GM23338 (cell line): ENCODE results near the gene ANKS1B.

Experiments used
- CREB1 ChIP-seq: fragments of 250-450 bp; sonication (Bioruptor Pico); IDR thresholded peaks from 2 replicates; pipeline ENCODE4 v1.5.0; 2020; ENCODE audit warnings: low read depth, mild to moderate bottlenecking, moderate library complexity
- EZH2 ChIP-seq: fragments of 200-600 bp; sonication (generic); IDR thresholded peaks from one replicate; pipeline ENCODE4 v1.8.0; 2017; ENCODE audit warnings: antibody characterized with exemption, mild to moderate bottlenecking, low read depth; ENCODE audit not compliant: unreplicated experiment
- EZH2phosphoT487 ChIP-seq: fragments of 200-600 bp; sonication (generic); IDR thresholded peaks from one replicate; pipeline ENCODE4 v1.8.1; 2018; ENCODE audit warnings: antibody characterized with exemption; ENCODE audit not compliant: unreplicated experiment
- JUNB ChIP-seq: IDR thresholded peaks from one replicate; pipeline ENCODE4 v1.6.1; 2016; ENCODE audit warnings: antibody characterized with exemption; ENCODE audit not compliant: unreplicated experiment
- NANOG ChIP-seq: IDR thresholded peaks from 2 replicates; pipeline ENCODE4 v1.6.1; 2016; ENCODE audit warnings: antibody characterized with exemption, borderline replicate concordance
- POLR2AphosphoS5 ChIP-seq: IDR thresholded peaks from 2 replicates; pipeline ENCODE4 v1.6.1; 2016; ENCODE audit warnings: antibody characterized with exemption, low read depth
- STAT1 ChIP-seq: IDR thresholded peaks from one replicate; pipeline ENCODE4 v1.6.1; 2016; ENCODE audit warnings: antibody characterized with exemption; ENCODE audit not compliant: unreplicated experiment
- ZNF114 ChIP-seq: fragments of 250-450 bp; sonication (Bioruptor Pico); IDR thresholded peaks from 2 replicates; pipeline ENCODE4 v1.5.0; 2020; ENCODE audit warnings: mild to moderate bottlenecking, moderate library complexity
- TF ChIP-seq, protein P1 (sequence below), 2 experiments: fragments of 200-600 bp in 1 of 2; sonication (generic) in 1 of 2; conservative IDR thresholded peaks; 2 replicates each; pipeline versions ENCODE4 v1.5.1 to v1.6.1; 2016 to 2017; ENCODE audit warnings: antibody characterized with exemption in 2 of 2, low read depth in 2 of 2, mild to moderate bottlenecking in 2 of 2, moderate library complexity in 1 of 2
- TF ChIP-seq, protein P2 (sequence below): IDR thresholded peaks from one replicate; pipeline ENCODE4 v1.6.1; 2018; ENCODE audit warnings: antibody characterized with exemption; ENCODE audit not compliant: unreplicated experiment
- TF ChIP-seq, protein P3 (sequence below): fragments of 250-450 bp; sonication (Bioruptor Pico); IDR thresholded peaks from 2 replicates; pipeline ENCODE4 v1.5.0; 2020; ENCODE audit warnings: mild to moderate bottlenecking, moderate library complexity
- TF ChIP-seq, protein P4 (sequence below): IDR thresholded peaks from 2 replicates; pipeline ENCODE4 v1.6.1; 2016; ENCODE audit warnings: antibody characterized with exemption

DNA sequence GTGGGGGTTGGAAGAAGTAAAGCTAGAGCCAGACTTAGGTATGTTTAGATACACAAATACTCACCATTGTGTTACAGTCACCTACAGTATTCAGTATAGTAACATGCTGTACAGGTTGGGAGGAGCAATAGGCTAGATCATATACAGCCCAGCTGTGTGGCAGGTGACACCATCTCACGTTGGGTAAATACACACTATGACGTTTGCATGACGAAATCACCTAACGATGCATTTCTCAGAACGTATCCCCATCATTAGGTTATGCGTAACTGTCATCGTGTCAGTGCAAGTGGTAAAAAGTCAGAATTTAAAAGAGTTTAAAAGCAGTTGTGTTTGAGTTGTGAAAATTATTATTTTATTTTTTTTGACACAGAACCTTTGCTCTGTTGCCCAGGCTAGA is 1172.5 kb downstream of the ANKS1B start:
- no peak for TF ChIP-seq POLR2AphosphoS5
- TF ChIP-seq, protein P1, sequence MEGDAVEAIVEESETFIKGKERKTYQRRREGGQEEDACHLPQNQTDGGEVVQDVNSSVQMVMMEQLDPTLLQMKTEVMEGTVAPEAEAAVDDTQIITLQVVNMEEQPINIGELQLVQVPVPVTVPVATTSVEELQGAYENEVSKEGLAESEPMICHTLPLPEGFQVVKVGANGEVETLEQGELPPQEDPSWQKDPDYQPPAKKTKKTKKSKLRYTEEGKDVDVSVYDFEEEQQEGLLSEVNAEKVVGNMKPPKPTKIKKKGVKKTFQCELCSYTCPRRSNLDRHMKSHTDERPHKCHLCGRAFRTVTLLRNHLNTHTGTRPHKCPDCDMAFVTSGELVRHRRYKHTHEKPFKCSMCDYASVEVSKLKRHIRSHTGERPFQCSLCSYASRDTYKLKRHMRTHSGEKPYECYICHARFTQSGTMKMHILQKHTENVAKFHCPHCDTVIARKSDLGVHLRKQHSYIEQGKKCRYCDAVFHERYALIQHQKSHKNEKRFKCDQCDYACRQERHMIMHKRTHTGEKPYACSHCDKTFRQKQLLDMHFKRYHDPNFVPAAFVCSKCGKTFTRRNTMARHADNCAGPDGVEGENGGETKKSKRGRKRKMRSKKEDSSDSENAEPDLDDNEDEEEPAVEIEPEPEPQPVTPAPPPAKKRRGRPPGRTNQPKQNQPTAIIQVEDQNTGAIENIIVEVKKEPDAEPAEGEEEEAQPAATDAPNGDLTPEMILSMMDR (conservative IDR thresholded peaks at IDR 0.05; ENCODE audit: low read depth in 2 of 2): no peak
- TF ChIP-seq, protein P2, sequence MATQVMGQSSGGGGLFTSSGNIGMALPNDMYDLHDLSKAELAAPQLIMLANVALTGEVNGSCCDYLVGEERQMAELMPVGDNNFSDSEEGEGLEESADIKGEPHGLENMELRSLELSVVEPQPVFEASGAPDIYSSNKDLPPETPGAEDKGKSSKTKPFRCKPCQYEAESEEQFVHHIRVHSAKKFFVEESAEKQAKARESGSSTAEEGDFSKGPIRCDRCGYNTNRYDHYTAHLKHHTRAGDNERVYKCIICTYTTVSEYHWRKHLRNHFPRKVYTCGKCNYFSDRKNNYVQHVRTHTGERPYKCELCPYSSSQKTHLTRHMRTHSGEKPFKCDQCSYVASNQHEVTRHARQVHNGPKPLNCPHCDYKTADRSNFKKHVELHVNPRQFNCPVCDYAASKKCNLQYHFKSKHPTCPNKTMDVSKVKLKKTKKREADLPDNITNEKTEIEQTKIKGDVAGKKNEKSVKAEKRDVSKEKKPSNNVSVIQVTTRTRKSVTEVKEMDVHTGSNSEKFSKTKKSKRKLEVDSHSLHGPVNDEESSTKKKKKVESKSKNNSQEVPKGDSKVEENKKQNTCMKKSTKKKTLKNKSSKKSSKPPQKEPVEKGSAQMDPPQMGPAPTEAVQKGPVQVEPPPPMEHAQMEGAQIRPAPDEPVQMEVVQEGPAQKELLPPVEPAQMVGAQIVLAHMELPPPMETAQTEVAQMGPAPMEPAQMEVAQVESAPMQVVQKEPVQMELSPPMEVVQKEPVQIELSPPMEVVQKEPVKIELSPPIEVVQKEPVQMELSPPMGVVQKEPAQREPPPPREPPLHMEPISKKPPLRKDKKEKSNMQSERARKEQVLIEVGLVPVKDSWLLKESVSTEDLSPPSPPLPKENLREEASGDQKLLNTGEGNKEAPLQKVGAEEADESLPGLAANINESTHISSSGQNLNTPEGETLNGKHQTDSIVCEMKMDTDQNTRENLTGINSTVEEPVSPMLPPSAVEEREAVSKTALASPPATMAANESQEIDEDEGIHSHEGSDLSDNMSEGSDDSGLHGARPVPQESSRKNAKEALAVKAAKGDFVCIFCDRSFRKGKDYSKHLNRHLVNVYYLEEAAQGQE: no peak
- TF ChIP-seq CREB1 (CRISPR knock-in tag): no peak
- TF ChIP-seq STAT1: no peak
- no peak for TF ChIP-seq JUNB
- TF ChIP-seq EZH2phosphoT487: no peak
- no peak for TF ChIP-seq EZH2
- TF ChIP-seq NANOG: no peak
- TF ChIP-seq, protein P3, sequence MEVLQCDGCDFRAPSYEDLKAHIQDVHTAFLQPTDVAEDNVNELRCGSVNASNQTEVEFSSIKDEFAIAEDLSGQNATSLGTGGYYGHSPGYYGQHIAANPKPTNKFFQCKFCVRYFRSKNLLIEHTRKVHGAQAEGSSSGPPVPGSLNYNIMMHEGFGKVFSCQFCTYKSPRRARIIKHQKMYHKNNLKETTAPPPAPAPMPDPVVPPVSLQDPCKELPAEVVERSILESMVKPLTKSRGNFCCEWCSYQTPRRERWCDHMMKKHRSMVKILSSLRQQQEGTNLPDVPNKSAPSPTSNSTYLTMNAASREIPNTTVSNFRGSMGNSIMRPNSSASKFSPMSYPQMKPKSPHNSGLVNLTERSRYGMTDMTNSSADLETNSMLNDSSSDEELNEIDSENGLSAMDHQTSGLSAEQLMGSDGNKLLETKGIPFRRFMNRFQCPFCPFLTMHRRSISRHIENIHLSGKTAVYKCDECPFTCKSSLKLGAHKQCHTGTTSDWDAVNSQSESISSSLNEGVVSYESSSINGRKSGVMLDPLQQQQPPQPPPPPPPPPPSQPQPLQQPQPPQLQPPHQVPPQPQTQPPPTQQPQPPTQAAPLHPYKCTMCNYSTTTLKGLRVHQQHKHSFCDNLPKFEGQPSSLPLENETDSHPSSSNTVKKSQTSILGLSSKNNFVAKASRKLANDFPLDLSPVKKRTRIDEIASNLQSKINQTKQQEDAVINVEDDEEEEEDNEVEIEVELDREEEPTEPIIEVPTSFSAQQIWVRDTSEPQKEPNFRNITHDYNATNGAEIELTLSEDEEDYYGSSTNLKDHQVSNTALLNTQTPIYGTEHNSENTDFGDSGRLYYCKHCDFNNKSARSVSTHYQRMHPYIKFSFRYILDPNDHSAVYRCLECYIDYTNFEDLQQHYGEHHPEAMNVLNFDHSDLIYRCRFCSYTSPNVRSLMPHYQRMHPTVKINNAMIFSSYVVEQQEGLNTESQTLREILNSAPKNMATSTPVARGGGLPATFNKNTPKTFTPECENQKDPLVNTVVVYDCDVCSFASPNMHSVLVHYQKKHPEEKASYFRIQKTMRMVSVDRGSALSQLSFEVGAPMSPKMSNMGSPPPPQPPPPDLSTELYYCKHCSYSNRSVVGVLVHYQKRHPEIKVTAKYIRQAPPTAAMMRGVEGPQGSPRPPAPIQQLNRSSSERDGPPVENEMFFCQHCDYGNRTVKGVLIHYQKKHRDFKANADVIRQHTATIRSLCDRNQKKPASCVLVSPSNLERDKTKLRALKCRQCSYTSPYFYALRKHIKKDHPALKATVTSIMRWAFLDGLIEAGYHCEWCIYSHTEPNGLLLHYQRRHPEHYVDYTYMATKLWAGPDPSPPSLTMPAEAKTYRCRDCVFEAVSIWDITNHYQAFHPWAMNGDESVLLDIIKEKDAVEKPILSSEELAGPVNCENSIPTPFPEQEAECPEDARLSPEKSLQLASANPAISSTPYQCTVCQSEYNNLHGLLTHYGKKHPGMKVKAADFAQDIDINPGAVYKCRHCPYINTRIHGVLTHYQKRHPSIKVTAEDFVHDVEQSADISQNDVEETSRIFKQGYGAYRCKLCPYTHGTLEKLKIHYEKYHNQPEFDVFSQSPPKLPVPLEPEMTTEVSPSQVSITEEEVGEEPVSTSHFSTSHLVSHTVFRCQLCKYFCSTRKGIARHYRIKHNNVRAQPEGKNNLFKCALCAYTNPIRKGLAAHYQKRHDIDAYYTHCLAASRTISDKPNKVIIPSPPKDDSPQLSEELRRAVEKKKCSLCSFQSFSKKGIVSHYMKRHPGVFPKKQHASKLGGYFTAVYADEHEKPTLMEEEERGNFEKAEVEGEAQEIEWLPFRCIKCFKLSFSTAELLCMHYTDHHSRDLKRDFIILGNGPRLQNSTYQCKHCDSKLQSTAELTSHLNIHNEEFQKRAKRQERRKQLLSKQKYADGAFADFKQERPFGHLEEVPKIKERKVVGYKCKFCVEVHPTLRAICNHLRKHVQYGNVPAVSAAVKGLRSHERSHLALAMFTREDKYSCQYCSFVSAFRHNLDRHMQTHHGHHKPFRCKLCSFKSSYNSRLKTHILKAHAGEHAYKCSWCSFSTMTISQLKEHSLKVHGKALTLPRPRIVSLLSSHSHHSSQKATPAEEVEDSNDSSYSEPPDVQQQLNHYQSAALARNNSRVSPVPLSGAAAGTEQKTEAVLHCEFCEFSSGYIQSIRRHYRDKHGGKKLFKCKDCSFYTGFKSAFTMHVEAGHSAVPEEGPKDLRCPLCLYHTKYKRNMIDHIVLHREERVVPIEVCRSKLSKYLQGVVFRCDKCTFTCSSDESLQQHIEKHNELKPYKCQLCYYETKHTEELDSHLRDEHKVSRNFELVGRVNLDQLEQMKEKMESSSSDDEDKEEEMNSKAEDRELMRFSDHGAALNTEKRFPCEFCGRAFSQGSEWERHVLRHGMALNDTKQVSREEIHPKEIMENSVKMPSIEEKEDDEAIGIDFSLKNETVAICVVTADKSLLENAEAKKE (CRISPR knock-in tag): no peak
- TF ChIP-seq, protein P4, sequence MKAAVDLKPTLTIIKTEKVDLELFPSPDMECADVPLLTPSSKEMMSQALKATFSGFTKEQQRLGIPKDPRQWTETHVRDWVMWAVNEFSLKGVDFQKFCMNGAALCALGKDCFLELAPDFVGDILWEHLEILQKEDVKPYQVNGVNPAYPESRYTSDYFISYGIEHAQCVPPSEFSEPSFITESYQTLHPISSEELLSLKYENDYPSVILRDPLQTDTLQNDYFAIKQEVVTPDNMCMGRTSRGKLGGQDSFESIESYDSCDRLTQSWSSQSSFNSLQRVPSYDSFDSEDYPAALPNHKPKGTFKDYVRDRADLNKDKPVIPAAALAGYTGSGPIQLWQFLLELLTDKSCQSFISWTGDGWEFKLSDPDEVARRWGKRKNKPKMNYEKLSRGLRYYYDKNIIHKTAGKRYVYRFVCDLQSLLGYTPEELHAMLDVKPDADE: no peak
- TF ChIP-seq ZNF114 (CRISPR knock-in tag): no peak
